WTC11 (cell line): ENCODE measurements around the gene SLC15A4. TPM values are rescaled to one million over a fixed set of nuclear protein-coding genes. Genes with fewer than 3 reads are reported as not detected.

Source experiments
- ATAC-seq: fragments of 200-7000 bp; cut with Tn5 transposase; 2 replicates; pipeline ENCODE4 v1.10.0; 2021; ENCODE audit warnings: mild to moderate bottlenecking, moderate library complexity
- CTCF ChIA-PET: fragments of 300-600 bp; sonication (Branson Sonifier 250); formaldehyde crosslinking; loops from one replicate; lab custom pipeline; 2021; ENCODE audit warnings: antibody characterized with exemption; lab: Charles Lee
- POLR2A ChIA-PET: fragments of 350-600 bp; sonication (Branson Sonifier 250); formaldehyde crosslinking; loops from one replicate; lab custom pipeline; 2021; ENCODE audit warnings: antibody characterized with exemption; lab: Charles Lee
- DNase-seq: peaks from one replicate; pipeline ENCODE4 v3.0.0; 2021; ENCODE audit warnings: low spot score
- H3K27ac Mint-ChIP-seq: 2 replicates; pipeline ENCODE4 v1.8.0; 2021; ENCODE audit warnings: mixed read lengths
- H3K27me3 Mint-ChIP-seq: 2 replicates; pipeline ENCODE4 v1.8.0; 2021; ENCODE audit warnings: low read depth, mild to moderate bottlenecking, moderate library complexity, mixed read lengths
- H3K36me3 Mint-ChIP-seq: 2 replicates; pipeline ENCODE4 v1.8.0; 2021; ENCODE audit warnings: mixed read lengths
- H3K4me1 Mint-ChIP-seq: 2 replicates; pipeline ENCODE4 v1.8.0; 2022; ENCODE audit warnings: mixed read lengths
- H3K4me3 Mint-ChIP-seq: 2 replicates; pipeline ENCODE4 v1.8.0; 2021; ENCODE audit warnings: mild to moderate bottlenecking, moderate library complexity, mixed read lengths
- H3K9me3 Mint-ChIP-seq: 2 replicates; pipeline ENCODE4 v1.8.0; 2021; ENCODE audit warnings: mixed read lengths
- GTF2I ChIP-seq: fragments of 250-450 bp; sonication (Bioruptor Pico); conservative IDR thresholded peaks from 2 replicates; pipeline ENCODE4 v1.4.0; 2021; ENCODE audit warnings: mild to moderate bottlenecking
- NFYB ChIP-seq: sonication (generic); formaldehyde crosslinking; conservative IDR thresholded peaks from 2 replicates; pipeline ENCODE4 v1.8.0; 2022; ENCODE audit warnings: low read depth, missing genetic modification reagents
- NR1H2 ChIP-seq: sonication (generic); formaldehyde crosslinking; IDR thresholded peaks from 2 replicates; pipeline ENCODE4 v1.9.0; 2021; ENCODE audit warnings: mild to moderate bottlenecking, moderate library complexity, missing genetic modification reagents
- OVOL2 ChIP-seq: fragments of 250-450 bp; sonication (Bioruptor Pico); IDR thresholded peaks from 2 replicates; pipeline ENCODE4 v1.9.0; 2021; ENCODE audit warnings: mild to moderate bottlenecking, borderline replicate concordance
- RORB ChIP-seq: fragments of 250-450 bp; sonication (Bioruptor Pico); IDR thresholded peaks from 2 replicates; pipeline ENCODE4 v1.9.0; 2021; ENCODE audit warnings: mild to moderate bottlenecking
- SP1 ChIP-seq: sonication (generic); formaldehyde crosslinking; conservative IDR thresholded peaks from 2 replicates; pipeline ENCODE4 v1.8.1; 2022; ENCODE audit warnings: missing genetic modification reagents
- ZNF396 ChIP-seq: fragments of 250-450 bp; sonication (Bioruptor Pico); IDR thresholded peaks from 2 replicates; pipeline ENCODE4 v1.8.0; 2021; ENCODE audit warnings: mild to moderate bottlenecking, moderate library complexity, borderline replicate concordance
- ZNF423 ChIP-seq: fragments of 250-450 bp; sonication (Bioruptor Pico); IDR thresholded peaks from 2 replicates; pipeline ENCODE4 v2.1.2; 2022; ENCODE audit warnings: mild to moderate bottlenecking, moderate library complexity
- total RNA-seq: library from RNA; stranded (reverse); gene quantifications from 3 replicates; pipeline ENCODE4 v1.2.3, GENCODE V29; 2021
- TF ChIP-seq, protein P1 (sequence below): sonication (generic); formaldehyde crosslinking; IDR thresholded peaks from 2 replicates; pipeline ENCODE4 v1.8.0; 2023; ENCODE audit warnings: missing genetic modification reagents
- TF ChIP-seq, protein P2 (sequence below): sonication (generic); formaldehyde crosslinking; IDR thresholded peaks from 2 replicates; pipeline ENCODE4 v1.8.1; 2022; ENCODE audit warnings: mild to moderate bottlenecking, moderate library complexity, missing genetic modification reagents
- TF ChIP-seq, protein P3 (sequence below): sonication (generic); formaldehyde crosslinking; IDR thresholded peaks from 2 replicates; pipeline ENCODE4 v1.8.1; 2022; ENCODE audit warnings: low read depth, mild to moderate bottlenecking, moderate library complexity, missing genetic modification reagents, borderline replicate concordance
- TF ChIP-seq, protein P4 (sequence below): sonication (generic); formaldehyde crosslinking; IDR thresholded peaks from 2 replicates; pipeline ENCODE4 v1.8.1; 2023; ENCODE audit warnings: mild to moderate bottlenecking, missing genetic modification reagents, moderate library complexity
- TF ChIP-seq, protein P5 (sequence below): sonication (generic); formaldehyde crosslinking; conservative IDR thresholded peaks from 2 replicates; pipeline ENCODE4 v1.8.1; 2022; ENCODE audit warnings: mild to moderate bottlenecking, missing genetic modification reagents
- TF ChIP-seq, protein P6 (sequence below): fragments of 250-450 bp; sonication (Bioruptor Pico); IDR thresholded peaks from 2 replicates; pipeline ENCODE4 v2.1.2; 2022; ENCODE audit warnings: mild to moderate bottlenecking, moderate library complexity
- TF ChIP-seq, protein P7 (sequence below): sonication (generic); formaldehyde crosslinking; IDR thresholded peaks from 2 replicates; pipeline ENCODE4 v1.8.0; 2022; ENCODE audit warnings: mild to moderate bottlenecking, missing genetic modification reagents
- TF ChIP-seq, protein P8 (sequence below): sonication (generic); formaldehyde crosslinking; IDR thresholded peaks from 2 replicates; pipeline ENCODE4 v1.8.1; 2023; ENCODE audit warnings: mild to moderate bottlenecking, missing genetic modification reagents
- TF ChIP-seq, protein P9 (sequence below): sonication (generic); formaldehyde crosslinking; IDR thresholded peaks from 2 replicates; pipeline ENCODE4 v1.8.0; 2022; ENCODE audit warnings: mild to moderate bottlenecking, missing genetic modification reagents
- TF ChIP-seq, protein P10 (sequence below): fragments of 250-450 bp; sonication (Bioruptor Pico); IDR thresholded peaks from 2 replicates; pipeline ENCODE4 v1.9.0; 2021; ENCODE audit warnings: mild to moderate bottlenecking

The SLC15A4 gene
- total RNA-seq, 1 experiment from 2014 or later, result 6.4 TPM

DNA sequence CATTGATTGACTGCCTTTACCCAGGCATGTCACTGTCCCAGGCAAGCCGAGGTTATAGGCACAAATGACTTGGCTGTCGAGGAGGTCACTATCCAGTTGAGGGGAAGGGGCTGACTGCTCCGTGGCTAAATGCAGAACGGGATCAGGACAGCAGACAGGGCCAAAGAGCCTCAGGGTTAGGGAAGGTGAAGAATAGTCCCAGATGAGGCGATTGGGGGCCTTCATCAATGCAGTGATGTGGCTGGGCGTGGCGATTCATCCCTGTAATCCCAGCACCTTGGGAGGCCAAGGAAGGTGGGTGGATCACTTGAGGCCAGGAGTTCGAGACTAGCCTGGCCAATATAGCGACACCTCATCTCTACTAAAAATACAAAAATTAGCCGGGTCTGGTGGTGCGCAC is 18.8 kb upstream of the SLC15A4 start:
- POLR2A ChIA-PET, result no interaction called here
- no peak for DNase-seq
- H3K27me3 Mint-ChIP-seq, result peaks cover 3% of the 10 kb centered on the region; the same call in 1 of the 2 replicates
- H3K4me3 Mint-ChIP-seq, result no peak overlapping the region
- CTCF ChIA-PET, result no interaction called here
- H3K4me1 Mint-ChIP-seq, result no peaks in the 10 kb centered on the region
- peaks cover 28% of the 10 kb centered on the region for H3K9me3 Mint-ChIP-seq
- peaks cover 21% of the 10 kb centered on the region for H3K36me3 Mint-ChIP-seq
- ATAC-seq, result no peak
- no peak overlapping the region for H3K27ac Mint-ChIP-seq
- TF ChIP-seq ZNF396, result no peak
- TF ChIP-seq, protein P1, sequence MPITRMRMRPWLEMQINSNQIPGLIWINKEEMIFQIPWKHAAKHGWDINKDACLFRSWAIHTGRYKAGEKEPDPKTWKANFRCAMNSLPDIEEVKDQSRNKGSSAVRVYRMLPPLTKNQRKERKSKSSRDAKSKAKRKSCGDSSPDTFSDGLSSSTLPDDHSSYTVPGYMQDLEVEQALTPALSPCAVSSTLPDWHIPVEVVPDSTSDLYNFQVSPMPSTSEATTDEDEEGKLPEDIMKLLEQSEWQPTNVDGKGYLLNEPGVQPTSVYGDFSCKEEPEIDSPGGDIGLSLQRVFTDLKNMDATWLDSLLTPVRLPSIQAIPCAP (CRISPR knock-in tag), result no peak
- no peak for TF ChIP-seq NFYB (CRISPR knock-in tag)
- TF ChIP-seq, protein P2, sequence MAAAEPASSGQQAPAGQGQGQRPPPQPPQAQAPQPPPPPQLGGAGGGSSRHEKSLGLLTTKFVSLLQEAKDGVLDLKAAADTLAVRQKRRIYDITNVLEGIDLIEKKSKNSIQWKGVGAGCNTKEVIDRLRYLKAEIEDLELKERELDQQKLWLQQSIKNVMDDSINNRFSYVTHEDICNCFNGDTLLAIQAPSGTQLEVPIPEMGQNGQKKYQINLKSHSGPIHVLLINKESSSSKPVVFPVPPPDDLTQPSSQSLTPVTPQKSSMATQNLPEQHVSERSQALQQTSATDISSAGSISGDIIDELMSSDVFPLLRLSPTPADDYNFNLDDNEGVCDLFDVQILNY (CRISPR knock-in tag), result no peak
- TF ChIP-seq, protein P3, sequence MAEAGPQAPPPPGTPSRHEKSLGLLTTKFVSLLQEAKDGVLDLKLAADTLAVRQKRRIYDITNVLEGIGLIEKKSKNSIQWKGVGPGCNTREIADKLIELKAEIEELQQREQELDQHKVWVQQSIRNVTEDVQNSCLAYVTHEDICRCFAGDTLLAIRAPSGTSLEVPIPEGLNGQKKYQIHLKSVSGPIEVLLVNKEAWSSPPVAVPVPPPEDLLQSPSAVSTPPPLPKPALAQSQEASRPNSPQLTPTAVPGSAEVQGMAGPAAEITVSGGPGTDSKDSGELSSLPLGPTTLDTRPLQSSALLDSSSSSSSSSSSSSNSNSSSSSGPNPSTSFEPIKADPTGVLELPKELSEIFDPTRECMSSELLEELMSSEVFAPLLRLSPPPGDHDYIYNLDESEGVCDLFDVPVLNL (CRISPR knock-in tag), result no peak
- TF ChIP-seq RORB (CRISPR knock-in tag), result no peak
- no peak for TF ChIP-seq GTF2I (CRISPR knock-in tag)
- TF ChIP-seq, protein P4, sequence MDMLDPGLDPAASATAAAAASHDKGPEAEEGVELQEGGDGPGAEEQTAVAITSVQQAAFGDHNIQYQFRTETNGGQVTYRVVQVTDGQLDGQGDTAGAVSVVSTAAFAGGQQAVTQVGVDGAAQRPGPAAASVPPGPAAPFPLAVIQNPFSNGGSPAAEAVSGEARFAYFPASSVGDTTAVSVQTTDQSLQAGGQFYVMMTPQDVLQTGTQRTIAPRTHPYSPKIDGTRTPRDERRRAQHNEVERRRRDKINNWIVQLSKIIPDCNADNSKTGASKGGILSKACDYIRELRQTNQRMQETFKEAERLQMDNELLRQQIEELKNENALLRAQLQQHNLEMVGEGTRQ (CRISPR knock-in tag), result no peak
- TF ChIP-seq, all 79 proteins: peak for 0

DNA sequence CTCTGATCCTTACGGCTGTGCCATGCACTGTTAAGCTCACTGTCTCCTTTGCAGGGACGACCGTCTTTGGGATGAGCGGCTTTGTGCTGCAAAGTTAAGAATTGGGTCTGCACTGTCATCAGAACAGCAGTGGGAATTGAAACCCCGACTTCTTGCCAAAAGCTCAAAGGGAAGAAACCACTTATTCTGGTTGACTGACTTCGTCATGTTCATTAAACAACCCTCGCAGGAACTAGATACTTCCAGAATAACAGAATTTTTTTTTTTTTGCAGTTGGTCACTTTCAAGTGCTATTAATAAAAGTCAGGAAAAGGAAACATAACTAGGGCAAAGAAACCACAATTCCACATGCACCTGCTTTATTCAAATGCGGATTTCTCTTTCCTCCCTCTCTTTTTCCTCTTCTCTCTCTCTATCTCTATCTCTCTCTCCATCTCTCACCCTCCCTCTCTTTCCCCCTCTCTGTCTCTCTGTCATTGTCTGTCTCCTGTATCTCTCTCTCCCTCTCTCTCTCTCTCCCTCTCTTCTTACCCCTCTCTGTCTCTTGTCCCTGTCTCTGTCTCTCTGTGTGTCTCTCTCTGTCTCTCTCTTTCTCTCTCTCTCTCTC is 17.2 kb upstream of the SLC15A4 start:
- no peak overlapping the region for H3K4me3 Mint-ChIP-seq
- CTCF ChIA-PET, result no interaction called here
- DNase-seq, result no peak
- H3K27me3 Mint-ChIP-seq, result peaks cover 7% of the 10 kb centered on the region
- H3K4me1 Mint-ChIP-seq, result no peaks in the 10 kb centered on the region
- peaks cover 27% of the 10 kb centered on the region for H3K36me3 Mint-ChIP-seq
- POLR2A ChIA-PET, result no interaction called here
- peaks cover 34% of the 10 kb centered on the region for H3K9me3 Mint-ChIP-seq
- ATAC-seq, result no peak
- H3K27ac Mint-ChIP-seq, result no peak overlapping the region
- TF ChIP-seq, protein P5, sequence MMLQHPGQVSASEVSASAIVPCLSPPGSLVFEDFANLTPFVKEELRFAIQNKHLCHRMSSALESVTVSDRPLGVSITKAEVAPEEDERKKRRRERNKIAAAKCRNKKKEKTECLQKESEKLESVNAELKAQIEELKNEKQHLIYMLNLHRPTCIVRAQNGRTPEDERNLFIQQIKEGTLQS (CRISPR knock-in tag), result no peak
- TF ChIP-seq, protein P6, sequence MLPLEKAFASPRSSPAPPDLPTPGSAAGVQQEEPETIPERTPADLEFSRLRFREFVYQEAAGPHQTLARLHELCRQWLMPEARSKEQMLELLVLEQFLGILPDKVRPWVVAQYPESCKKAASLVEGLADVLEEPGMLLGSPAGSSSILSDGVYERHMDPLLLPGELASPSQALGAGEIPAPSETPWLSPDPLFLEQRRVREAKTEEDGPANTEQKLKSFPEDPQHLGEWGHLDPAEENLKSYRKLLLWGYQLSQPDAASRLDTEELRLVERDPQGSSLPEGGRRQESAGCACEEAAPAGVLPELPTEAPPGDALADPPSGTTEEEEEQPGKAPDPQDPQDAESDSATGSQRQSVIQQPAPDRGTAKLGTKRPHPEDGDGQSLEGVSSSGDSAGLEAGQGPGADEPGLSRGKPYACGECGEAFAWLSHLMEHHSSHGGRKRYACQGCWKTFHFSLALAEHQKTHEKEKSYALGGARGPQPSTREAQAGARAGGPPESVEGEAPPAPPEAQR (CRISPR knock-in tag), result no peak
- TF ChIP-seq, protein P7, sequence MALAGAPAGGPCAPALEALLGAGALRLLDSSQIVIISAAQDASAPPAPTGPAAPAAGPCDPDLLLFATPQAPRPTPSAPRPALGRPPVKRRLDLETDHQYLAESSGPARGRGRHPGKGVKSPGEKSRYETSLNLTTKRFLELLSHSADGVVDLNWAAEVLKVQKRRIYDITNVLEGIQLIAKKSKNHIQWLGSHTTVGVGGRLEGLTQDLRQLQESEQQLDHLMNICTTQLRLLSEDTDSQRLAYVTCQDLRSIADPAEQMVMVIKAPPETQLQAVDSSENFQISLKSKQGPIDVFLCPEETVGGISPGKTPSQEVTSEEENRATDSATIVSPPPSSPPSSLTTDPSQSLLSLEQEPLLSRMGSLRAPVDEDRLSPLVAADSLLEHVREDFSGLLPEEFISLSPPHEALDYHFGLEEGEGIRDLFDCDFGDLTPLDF (CRISPR knock-in tag), result no peak
- TF ChIP-seq SP1 (no peak), OVOL2 (CRISPR knock-in tag) (no peak), ZNF423 (CRISPR knock-in tag) (no peak), NR1H2 (CRISPR knock-in tag) (no peak)
- TF ChIP-seq, protein P8, sequence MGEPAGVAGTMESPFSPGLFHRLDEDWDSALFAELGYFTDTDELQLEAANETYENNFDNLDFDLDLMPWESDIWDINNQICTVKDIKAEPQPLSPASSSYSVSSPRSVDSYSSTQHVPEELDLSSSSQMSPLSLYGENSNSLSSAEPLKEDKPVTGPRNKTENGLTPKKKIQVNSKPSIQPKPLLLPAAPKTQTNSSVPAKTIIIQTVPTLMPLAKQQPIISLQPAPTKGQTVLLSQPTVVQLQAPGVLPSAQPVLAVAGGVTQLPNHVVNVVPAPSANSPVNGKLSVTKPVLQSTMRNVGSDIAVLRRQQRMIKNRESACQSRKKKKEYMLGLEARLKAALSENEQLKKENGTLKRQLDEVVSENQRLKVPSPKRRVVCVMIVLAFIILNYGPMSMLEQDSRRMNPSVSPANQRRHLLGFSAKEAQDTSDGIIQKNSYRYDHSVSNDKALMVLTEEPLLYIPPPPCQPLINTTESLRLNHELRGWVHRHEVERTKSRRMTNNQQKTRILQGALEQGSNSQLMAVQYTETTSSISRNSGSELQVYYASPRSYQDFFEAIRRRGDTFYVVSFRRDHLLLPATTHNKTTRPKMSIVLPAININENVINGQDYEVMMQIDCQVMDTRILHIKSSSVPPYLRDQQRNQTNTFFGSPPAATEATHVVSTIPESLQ (CRISPR knock-in tag), result no peak
- TF ChIP-seq, protein P9, sequence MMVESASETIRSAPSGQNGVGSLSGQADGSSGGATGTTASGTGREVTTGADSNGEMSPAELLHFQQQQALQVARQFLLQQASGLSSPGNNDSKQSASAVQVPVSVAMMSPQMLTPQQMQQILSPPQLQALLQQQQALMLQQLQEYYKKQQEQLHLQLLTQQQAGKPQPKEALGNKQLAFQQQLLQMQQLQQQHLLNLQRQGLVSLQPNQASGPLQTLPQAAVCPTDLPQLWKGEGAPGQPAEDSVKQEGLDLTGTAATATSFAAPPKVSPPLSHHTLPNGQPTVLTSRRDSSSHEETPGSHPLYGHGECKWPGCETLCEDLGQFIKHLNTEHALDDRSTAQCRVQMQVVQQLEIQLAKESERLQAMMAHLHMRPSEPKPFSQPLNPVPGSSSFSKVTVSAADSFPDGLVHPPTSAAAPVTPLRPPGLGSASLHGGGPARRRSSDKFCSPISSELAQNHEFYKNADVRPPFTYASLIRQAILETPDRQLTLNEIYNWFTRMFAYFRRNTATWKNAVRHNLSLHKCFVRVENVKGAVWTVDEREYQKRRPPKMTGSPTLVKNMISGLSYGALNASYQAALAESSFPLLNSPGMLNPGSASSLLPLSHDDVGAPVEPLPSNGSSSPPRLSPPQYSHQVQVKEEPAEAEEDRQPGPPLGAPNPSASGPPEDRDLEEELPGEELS (CRISPR knock-in tag), result no peak
- TF ChIP-seq, protein P10, sequence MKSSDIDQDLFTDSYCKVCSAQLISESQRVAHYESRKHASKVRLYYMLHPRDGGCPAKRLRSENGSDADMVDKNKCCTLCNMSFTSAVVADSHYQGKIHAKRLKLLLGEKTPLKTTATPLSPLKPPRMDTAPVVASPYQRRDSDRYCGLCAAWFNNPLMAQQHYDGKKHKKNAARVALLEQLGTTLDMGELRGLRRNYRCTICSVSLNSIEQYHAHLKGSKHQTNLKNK (CRISPR knock-in tag), result no peak
